IPS DF 6.9 (cell line): Measurements from ENCODE around the gene SLC5A8.
A peak's percentile ranks its signal among the peaks of the same experiment; 100 is the strongest.

Experiments
- DNase-seq: peaks from one replicate; pipeline ENCODE4 v3.0.0-alpha.2; 2013; ENCODE audit warnings: low read depth, low spot score
- H3K27ac ChIP-seq: one replicate; pipeline ENCODE4 v1.5.1; 2013; ENCODE audit warnings: low read length, control low read depth
- H3K27me3 ChIP-seq: 2 replicates; pipeline ENCODE4 v1.6.1; 2013; ENCODE audit warnings: mild to moderate bottlenecking, low read length; ENCODE audit not compliant: control insufficient read depth, insufficient read depth
- H3K36me3 ChIP-seq: 2 replicates; pipeline ENCODE4 v1.6.1; 2013; ENCODE audit warnings: low read length; ENCODE audit not compliant: control insufficient read depth, insufficient read depth
- H3K4me1 ChIP-seq: 2 replicates; pipeline ENCODE4 v1.6.1; 2013; ENCODE audit warnings: low read length; ENCODE audit not compliant: control insufficient read depth, insufficient read depth
- H3K4me3 ChIP-seq: 2 replicates; pipeline ENCODE4 v1.5.1; 2013; ENCODE audit warnings: mild to moderate bottlenecking, low read length
- H3K9me3 ChIP-seq: 2 replicates; pipeline ENCODE4 v1.6.1; 2013; ENCODE audit warnings: low read length, inconsistent platforms; ENCODE audit not compliant: control insufficient read depth, insufficient read depth
- WGBS: extraction: QIAGEN DNeasy Blood & Tissue Kit; methylation state at CpG from one replicate; pipeline ENCODE4 v1.1.7; 2013; ENCODE audit warnings: mixed read lengths, missing lambda C conversion rate; ENCODE audit not compliant: insufficient read length, insufficient coverage; 5-methylcytosine and 5-hydroxymethylcytosine counted together

Gene SLC5A8

DNA sequence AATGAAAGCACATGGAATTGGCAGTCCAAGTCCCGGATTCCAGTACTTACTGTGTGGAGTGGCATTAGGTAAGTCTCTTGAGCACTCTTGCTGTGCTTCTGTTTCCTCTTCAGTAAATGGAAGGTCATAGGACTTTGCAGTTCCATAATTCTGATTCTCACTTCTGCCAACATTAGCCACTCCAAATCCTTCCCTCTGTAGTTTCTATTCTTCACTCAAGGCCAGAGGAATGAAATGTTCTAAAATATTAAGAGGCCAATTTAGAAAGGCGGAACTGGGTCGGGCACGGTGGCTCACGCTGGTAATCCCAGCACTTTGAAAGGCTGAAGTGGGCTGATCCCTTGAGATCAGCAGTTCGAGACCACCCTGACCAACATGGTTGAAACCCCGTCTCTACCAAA is 19.8 kb upstream of the SLC5A8 start:
- no CpG with 5 or more reads among the region's 7 CpGs for WGBS
- Histone ChIP-seq H3K9me3 (no peaks in the 10 kb centered on the region), H3K27ac (no peak overlapping the region), H3K4me1 (no peaks in the 10 kb centered on the region), H3K4me3 (no peak overlapping the region), H3K27me3 (no peaks in the 10 kb centered on the region), H3K36me3 (no peaks in the 10 kb centered on the region)
- DNase-seq: no peak

DNA sequence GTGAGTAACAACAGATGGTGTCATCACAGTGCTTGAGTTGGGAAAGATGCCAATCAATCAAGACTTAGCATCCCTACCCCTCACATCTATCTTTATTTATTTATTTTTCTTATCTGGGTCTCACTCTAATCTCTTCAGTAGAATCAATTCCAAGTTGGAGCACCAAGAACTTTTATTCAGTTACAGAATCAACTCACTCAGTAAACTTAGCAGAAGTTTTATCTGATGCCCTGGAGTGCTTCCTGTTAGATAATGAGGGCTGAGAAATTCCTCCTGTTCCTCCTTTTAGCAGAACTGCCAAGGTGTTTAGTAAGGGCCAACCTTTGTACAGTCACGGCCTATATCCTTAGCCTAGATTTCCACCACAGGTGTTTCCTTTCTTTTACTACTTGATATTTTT is 11.3 kb upstream of the SLC5A8 start:
- no peaks in the 10 kb centered on the region for H3K9me3 ChIP-seq
- H3K4me3 ChIP-seq: no peak overlapping the region
- H3K36me3 ChIP-seq: no peaks in the 10 kb centered on the region
- no peak overlapping the region for H3K27ac ChIP-seq
- DNase-seq: no peak
- no CpG with 5 or more reads among the region's 1 CpG for WGBS
- no peaks in the 10 kb centered on the region for H3K4me1 ChIP-seq
- H3K27me3 ChIP-seq: no peaks in the 10 kb centered on the region

DNA sequence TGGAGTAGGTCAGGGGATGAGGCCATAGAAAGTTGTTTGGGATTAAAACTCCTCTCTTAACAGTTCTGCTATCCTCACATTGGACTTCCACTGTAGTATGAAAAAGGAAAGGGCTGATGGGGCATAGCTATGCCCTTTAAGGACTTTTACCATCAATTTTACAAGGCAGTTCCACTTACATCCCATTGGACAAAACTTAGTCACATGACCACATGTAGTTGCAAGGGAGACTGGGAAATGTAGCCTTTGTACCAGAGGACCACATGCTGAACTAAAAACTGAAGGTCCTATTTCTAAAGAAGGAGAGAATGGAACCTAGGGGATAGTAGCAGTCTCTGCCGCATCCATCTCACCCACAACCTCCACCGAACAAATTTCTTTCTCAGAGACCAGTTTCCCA is 6.8 kb upstream of the SLC5A8 start:
- DNase-seq: no peak
- 100% methylated on average over 1 of the region's 2 CpGs for WGBS
- H3K36me3 ChIP-seq: no peaks in the 10 kb centered on the region

DNA sequence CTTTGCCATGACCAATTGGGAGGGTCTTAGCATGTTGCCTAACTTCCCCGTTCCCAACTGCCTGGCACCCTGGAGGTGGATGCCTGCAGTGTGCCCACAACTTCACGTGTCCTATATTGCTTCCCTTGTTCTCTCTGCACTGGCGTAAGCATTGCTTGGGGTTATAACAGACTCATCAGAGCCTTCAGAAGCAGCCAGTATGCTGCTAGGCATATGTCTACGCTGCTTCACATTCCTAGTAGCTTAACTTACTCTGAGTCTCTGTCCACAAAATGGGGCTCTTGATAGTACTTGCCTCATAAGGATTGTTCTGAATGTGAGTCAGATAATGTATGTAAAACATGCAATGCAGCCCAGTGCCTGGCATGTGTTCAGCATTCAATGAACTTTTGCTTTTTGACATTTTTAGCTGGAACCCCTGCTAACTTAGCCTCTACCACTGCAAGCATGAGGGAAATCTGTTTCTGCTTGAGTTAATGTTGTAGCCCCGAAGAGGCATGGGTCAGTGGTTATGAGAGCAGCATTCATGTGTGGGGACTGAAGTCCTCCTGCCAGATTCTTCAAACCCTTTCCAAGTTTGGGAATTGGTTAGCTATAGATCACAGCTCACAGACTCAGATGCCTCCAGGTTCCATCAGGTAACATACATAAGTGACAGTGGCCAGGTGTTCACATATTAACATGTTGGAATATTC is 2.8 kb downstream of the SLC5A8 start:
- H3K36me3 ChIP-seq: no peaks in the 10 kb centered on the region
- no peaks in the 10 kb centered on the region for H3K9me3 ChIP-seq
- no peak overlapping the region for H3K4me3 ChIP-seq
- DNase-seq: no peak
- no CpG with 5 or more reads among the region's 5 CpGs for WGBS
- no peaks in the 10 kb centered on the region for H3K4me1 ChIP-seq
- no peak overlapping the region for H3K27ac ChIP-seq
- H3K27me3 ChIP-seq: peaks cover 5% of the 10 kb centered on the region; the same call in 1 of the 2 replicates

More for the DNA sequence above, 6.8 kb upstream of the SLC5A8 start:
- Histone ChIP-seq H3K27ac (no peak overlapping the region), H3K27me3 (no peaks in the 10 kb centered on the region), H3K4me1 (no peaks in the 10 kb centered on the region), H3K9me3 (no peaks in the 10 kb centered on the region), H3K4me3 (no peak overlapping the region)

DNA sequence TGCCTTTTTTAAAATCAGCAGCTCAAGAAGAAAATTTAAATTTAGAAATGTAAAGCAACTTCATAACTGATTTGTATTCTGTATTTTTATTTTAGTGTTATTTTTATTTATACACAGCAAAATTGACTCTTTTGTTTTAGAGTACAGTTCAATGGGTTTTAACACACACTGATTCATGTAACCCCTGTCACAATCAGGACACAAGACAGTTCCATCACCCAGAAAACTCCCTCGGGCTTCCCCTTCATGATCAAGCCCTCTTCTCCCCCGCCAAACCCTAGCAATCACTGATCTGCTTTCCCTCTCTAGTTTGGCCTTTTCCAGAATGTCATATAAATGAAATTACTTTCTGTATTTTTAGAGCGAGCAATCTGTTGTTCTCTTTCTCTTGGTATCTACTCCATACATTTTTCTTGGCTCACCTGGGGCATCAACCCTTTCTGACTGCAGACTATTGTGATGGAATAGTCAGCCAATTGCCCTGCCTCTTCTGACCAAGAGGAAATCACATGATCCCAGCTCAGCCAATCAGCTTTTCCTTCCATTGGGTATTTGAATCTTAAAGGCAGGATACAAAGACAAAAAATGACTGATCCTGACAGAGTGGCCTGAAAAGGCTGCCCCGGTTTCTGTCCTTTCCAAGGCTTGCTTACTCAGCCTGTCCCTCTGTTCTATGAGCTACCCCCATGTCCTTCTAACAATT is 5.3 kb downstream of the SLC5A8 start:
- Histone ChIP-seq H3K27me3 (peaks cover 2% of the 10 kb centered on the region; the same call in 1 of the 2 replicates), H3K4me3 (no peak overlapping the region), H3K9me3 (no peaks in the 10 kb centered on the region), H3K36me3 (no peaks in the 10 kb centered on the region), H3K4me1 (no peaks in the 10 kb centered on the region), H3K27ac (no peak overlapping the region)
- peak; percentile 35 for DNase-seq
- WGBS: no CpG with 5 or more reads among the region's 4 CpGs

DNA sequence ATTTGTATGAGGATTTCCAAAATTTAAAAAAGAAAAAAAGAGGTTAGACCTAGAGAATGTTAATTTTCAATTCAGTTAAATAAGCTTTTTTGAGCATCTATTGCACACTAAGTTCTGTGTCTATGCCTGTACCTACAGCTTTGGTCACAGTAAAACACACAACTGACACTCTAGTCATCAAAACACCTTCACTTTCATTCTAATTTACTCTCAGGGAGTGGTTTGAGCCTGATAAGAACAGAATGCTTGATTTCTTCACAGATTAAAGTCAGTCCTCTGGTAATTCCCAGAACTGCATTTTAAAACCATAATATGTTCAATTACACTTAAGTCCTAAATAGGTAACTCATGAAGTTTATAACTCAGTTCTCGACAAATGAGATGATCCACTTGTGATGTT is 9.2 kb downstream of the SLC5A8 start:
- Histone ChIP-seq H3K4me3 (no peak overlapping the region), H3K4me1 (no peaks in the 10 kb centered on the region), H3K27ac (no peak overlapping the region), H3K9me3 (no peaks in the 10 kb centered on the region), H3K27me3 (no peaks in the 10 kb centered on the region), H3K36me3 (no peaks in the 10 kb centered on the region)
- no CpG with 5 or more reads among the region's 1 CpG for whole genome bisulfite sequencing
- DNase-seq: no peak

DNA sequence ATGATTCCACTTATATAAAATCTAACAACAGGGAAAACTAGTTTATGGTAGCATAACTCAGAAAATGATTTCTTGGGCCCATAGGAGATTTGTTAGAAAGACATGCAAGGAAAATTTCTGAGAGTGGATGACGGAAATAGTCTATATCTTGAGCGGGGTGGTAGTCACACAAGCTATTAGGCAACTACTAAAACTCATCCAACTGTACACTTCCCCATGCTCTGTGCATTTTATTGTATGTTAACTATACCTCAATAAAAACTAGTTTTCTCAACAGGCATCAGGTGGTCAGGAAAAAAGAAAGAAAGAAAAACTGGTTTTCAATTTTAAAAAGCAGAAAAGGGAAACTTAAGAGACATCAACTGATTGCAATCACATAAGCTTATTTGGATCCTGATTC is 9.9 kb downstream of the SLC5A8 start:
- Histone ChIP-seq H3K9me3 (no peaks in the 10 kb centered on the region), H3K27me3 (no peaks in the 10 kb centered on the region), H3K36me3 (no peaks in the 10 kb centered on the region), H3K27ac (no peak overlapping the region), H3K4me1 (no peaks in the 10 kb centered on the region), H3K4me3 (no peak overlapping the region)
- no CpG with 5 or more reads among the region's 2 CpGs for WGBS
- DNase-seq: no peak

DNA sequence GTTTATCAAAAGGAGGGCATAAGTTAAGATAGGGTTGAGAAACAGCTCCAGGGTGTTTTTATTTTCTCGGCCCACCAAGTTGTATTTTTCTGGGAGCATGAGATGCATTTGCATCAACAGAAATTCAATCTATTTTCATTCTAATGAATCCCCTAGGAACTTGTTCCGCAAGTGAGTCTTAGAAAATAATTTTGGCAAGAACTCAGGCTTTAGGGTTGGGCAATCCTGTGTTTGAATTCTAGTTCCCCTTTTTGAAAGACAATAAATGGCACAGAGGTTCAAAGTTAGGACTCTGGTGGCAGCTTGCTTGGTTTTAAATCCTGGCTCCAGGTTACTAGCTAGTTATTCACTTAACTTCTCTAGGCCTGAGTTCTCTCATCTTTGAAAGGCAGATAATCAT is 23.7 kb downstream of the SLC5A8 start:
- no peak overlapping the region for H3K27ac ChIP-seq
- WGBS: no CpG with 5 or more reads among the region's 2 CpGs
- H3K27me3 ChIP-seq: no peaks in the 10 kb centered on the region
- DNase-seq: no peak
- H3K9me3 ChIP-seq: no peaks in the 10 kb centered on the region
- H3K4me1 ChIP-seq: no peaks in the 10 kb centered on the region
- H3K36me3 ChIP-seq: no peaks in the 10 kb centered on the region
- H3K4me3 ChIP-seq: no peak overlapping the region

DNA sequence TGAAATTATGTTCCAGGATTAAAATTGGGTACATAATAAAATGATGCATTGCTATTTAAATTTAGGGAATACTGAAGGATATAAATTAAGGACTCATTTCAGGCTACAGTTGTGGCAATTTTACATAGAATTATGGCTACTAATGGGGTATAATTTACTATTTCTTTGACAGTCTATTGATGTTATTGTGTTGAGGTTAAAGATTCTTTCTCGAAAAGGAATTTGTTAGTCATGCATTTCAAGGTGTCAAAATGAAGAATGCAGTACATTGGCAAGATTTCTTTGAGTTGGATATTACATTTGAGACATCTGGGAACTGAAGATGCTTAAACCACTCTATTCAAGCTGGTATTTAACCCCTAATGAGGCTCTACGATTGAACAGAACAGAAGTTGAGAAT is 28.3 kb downstream of the SLC5A8 start:
- Histone ChIP-seq H3K9me3 (no peaks in the 10 kb centered on the region), H3K36me3 (no peaks in the 10 kb centered on the region), H3K4me1 (no peaks in the 10 kb centered on the region), H3K4me3 (no peak overlapping the region), H3K27me3 (no peaks in the 10 kb centered on the region), H3K27ac (no peak overlapping the region)
- no peak for DNase-seq
- no CpG with 5 or more reads among the region's 2 CpGs for WGBS

DNA sequence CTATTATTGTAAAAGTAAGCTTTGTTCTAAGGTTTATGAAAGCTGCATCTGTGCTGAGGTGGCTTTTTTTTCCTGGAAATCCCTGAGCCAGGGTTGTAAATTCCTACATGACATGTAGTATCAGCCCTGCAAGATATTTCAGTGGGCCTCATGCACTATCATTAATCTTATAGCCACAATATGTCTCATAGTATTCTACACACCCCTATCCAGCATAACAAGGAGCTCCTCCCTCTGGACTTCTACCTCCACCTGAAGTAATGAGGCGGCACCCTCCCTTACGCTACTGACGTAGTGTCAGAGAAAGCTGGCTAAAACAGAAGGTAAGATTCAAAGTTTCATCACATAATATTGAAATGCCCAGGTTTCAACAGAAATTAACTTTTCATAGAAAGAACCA is 35.5 kb downstream of the SLC5A8 start:
- no peaks in the 10 kb centered on the region for H3K36me3 ChIP-seq
- DNase-seq: no peak
- H3K27me3 ChIP-seq: no peaks in the 10 kb centered on the region
- H3K4me1 ChIP-seq: no peaks in the 10 kb centered on the region
- H3K9me3 ChIP-seq: no peaks in the 10 kb centered on the region
- no peak overlapping the region for H3K27ac ChIP-seq
- no CpG with 5 or more reads among the region's 3 CpGs for WGBS
- H3K4me3 ChIP-seq: no peak overlapping the region
